ENCODE measurements around the gene NXPE4.

The NXPE4 gene

DNA sequence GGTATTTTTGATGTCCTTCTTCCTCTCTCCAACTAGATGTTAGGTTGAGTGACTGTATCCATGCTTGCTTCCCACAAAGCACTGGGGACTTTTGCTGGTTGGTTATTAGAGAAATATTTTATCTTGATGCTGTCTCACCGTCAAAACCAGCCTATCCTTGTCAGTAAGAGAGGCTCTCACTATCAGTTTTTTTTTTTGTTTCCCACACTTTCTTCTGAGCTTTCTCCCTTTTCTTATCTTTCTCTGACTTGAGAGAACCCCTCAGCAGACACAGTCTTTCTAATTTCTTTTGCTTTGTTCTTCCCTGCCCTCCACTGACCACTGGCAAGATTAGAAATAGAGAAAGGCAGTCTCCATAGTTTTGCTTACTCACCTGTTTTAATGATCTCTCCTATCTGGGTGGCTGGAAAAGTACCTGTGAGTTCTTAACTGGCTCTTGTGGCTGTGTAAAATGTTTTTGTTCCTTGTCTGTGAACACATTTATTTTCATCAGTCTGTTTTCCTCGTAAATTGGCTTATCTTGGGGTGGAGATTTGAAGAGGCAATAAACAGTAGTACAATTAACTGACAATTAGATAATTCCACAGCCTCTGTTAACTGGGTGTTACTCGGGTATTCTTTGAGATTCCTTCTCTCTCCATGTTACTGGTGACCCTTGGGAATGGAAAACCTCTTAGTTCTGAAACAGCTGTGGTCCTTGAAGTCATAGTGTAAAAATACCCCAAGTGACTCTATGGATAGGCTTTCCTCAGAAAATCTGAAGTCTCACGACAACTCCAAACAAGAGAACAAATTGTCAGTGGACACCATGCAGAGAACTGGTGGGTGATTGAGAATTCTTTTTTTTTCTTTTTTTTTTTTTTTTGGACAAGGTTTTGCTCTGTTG lies 35.9 kb downstream of the NXPE4 start, which contains the start of gene NXPE1:
Gene NXPE1, minus strand, starts transcription at position 457 of the 886 bp plus-strand sequence. CDS start 8,680 bp downstream, outside the sequence.
- DNase-seq (ENCODE audit: low read depth) = no peak

DNA sequence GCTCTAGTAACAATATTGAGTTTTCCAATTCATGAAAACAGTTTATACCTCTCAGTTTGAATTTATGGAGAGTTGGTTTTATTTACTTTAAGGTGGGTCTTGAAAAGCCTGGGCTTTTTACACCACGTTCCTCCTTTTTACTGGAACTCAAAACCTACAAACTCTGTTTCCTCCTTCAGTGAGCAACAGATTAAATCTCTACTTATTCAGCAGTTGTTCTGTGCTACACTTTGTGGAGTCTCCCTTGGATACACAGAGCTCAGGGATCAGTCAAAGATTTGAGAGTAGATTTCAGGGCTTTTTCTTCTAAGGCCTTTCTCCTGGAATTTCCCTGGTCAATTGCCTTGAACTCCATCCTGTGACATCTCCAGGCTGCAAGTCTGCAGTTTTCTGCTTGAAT lies 39.5 kb downstream of the NXPE4 start:
- DNase-seq (ENCODE audit: low read depth) = no peak

DNA sequence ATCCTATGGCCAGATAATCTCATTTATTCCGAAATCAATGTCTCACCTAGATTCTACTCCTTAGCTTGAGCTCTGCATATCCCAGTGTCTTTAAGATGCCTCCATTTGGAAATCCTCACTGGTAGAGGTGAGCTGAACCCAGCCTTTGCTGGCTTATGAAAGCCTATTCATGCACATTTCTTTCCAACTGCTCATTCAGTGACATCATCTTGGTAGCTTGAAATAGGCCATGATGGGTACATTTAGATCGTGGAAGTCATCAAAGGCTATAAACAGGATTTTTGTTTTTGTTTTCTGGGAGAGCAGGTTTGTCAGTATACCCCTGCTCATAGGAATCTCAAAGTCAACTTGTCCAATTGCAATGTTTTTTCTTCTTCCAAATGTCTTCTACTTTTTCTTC lies 41.9 kb downstream of the NXPE4 start:
- no peak for DNase-seq (ENCODE audit: low read depth)

DNA sequence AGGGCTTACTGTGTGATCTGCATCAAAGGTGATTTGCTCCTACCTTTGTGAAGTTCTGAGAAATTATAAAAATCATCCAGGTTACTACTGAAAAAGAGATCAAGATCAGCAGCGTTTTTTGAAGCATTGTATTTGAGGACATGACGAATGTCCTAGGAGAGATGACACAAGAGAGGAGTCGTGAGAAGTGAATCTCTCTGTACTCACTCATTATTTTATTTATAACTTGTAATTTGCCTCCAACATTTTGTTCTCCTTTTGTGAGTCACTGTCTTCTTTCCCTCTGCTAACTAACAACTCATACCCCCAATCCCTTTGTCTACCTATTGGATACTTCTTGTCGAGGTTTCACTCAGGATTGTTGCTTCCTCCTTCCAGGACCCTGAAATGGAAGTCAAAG lies 44.5 kb downstream of the NXPE4 start:
- no peak for DNase-seq (ENCODE audit: low read depth)

DNA sequence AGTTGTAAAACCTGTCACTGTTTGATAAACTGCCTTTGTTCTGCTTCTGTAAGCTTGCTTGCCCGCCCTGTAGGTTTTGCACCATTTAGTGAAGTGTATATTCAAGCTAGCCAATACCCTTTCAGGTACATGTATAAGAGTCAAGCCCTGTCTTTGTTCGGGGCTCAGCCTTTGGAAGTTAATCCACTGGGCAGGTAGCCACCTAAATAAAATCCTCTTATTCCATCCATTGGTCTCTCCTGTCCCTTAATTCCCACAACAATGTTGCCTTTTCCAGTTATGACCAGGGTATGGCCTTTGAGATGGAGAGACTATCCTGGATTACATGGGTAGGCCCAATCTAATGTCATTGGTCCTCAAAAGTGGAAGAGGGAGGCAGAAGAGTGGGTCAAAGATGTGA lies 69.9 kb downstream of the NXPE4 start:
- DNase-seq (ENCODE audit: low read depth) = no peak

DNA sequence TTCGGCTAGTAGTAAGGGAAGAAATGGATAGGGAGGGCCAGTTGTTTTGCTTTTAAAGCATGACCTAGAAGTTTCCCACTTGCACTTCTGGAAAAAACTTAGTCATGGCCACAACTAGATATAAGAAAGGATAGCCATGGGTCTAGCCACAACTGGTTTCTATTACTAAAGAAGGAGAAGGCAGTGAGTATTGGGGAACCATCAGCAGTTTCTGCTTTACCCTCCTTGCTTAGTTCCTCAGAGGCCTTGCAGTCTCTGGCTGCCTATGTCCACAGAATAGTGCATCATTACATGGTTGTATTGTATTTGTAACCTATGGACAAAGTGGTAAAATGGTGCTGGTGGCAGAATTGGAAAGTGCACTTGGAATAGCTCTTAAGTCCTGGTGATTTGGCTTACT lies 71.5 kb downstream of the NXPE4 start:
- DNase-seq (ENCODE audit: low read depth) = no peak

DNA sequence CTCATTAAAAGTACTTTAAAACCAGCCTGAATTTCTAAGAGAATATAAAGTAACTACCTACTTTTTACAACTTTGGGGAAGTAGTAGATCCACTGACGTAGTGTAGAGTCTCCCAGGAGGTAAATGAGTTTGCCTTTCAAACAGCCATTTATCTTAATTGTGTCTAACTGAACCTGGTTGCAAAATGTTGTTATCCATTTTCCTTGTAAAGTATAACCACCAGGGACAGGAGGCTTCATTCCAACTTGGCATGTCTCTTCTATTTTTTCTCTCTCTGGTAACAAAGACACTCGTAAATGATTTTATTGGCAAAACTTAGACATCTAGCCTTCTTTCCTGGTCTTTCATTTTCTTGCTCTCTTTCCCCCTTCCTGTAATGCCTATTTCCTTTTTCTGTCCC lies 72.8 kb downstream of the NXPE4 start:
- no peak for DNase-seq (ENCODE audit: low read depth)
